ENCODE results near the gene NKAP. TPM values are rescaled to one million over a fixed set of nuclear protein-coding genes. Genes with fewer than 3 reads are reported as not detected.

Gene NKAP
- 2.6 and 3.6 TPM in 2 replicates for total RNA-seq

GRCh38 chrX:119943185-119943988 is at the start of gene NKAP:
Gene NKAP (minus strand): TSS chrX:119943751. CDS start chrX:119943605, 146 bp downstream.

GRCh38 chrX:119895843-119896326 is 47.7 kb downstream of the NKAP start, which contains the start of gene AKAP14:
Gene AKAP14 (plus strand): TSS chrX:119895893. CDS start chrX:119903224, 7,331 bp downstream.

GRCh38 chrX:119871599-119872395 is 71.8 kb downstream of the NKAP start, which contains the start of the genes NDUFA1 and RNF113A:
Gene NDUFA1 (plus strand): TSS chrX:119871832. CDS start chrX:119871912, 80 bp downstream.
Gene RNF113A (minus strand): TSS chrX:119871733. CDS start chrX:119871613, 120 bp downstream.

Other genes starting within 250 kb of the NKAP start
- not detected in 2 replicates for gene SOWAHD, start 185.2 kb downstream of the NKAP start, total RNA-seq
- 2,796 and 2,994 TPM in 2 replicates for gene RPL39, start 152.1 kb downstream of the NKAP start, total RNA-seq
- gene UPF3B, start 90.8 kb downstream of the NKAP start, total RNA-seq, result 2.0 and 2.4 TPM in 2 replicates
- 17.2 and 20.1 TPM in 2 replicates for gene RNF113A, start 72.0 kb downstream of the NKAP start, total RNA-seq
- gene NDUFA1, start 71.9 kb downstream of the NKAP start, total RNA-seq, result 133 and 158 TPM in 2 replicates
- gene AKAP14, start 47.9 kb downstream of the NKAP start, total RNA-seq, result not detected in 2 replicates
- gene RHOXF2B, start 133.9 kb upstream of the NKAP start, total RNA-seq, result not detected in 2 replicates
- not detected in 2 replicates for gene RHOXF1, start 172.2 kb upstream of the NKAP start, total RNA-seq
- not detected in 2 replicates for gene RHOXF2, start 214.9 kb upstream of the NKAP start, total RNA-seq